H7 (cell line): ENCODE data around the gene TENM3. TPM values are rescaled to one million over a fixed set of nuclear protein-coding genes. Genes with fewer than 3 reads are reported as not detected.
A peak's percentile ranks its signal among the peaks of the same experiment; 100 is the strongest.

Source experiments
- DNase-seq: peaks from one replicate; pipeline ENCODE4 v3.0.0; 2012
- H3K27me3 ChIP-seq: 2 replicates; pipeline ENCODE4 v1.6.0; 2011; ENCODE audit warnings: mild to moderate bottlenecking, low read length; ENCODE audit not compliant: control insufficient read depth, insufficient read depth
- H3K36me3 ChIP-seq: replicated peaks from 2 replicates; pipeline ENCODE4 v1.5.1; 2011; ENCODE audit warnings: low read length; ENCODE audit not compliant: control insufficient read depth, insufficient read depth
- H3K4me3 ChIP-seq: 2 replicates; pipeline ENCODE4 v1.5.1; 2011; ENCODE audit warnings: low read depth, mild to moderate bottlenecking, control low read depth, low read length, moderate library complexity; ENCODE audit not compliant: insufficient read depth
- total RNA-seq: library from RNA; depleted of rRNA; stranded (reverse); fragments of >200 nt; shearing (Covaris generic); gene quantifications from 2 replicates; pipeline ENCODE4 v1.2.3, GENCODE V29; 2014

TENM3 gene
- total RNA-seq, 1 experiment from 2014 or later = 67.1 TPM

DNA sequence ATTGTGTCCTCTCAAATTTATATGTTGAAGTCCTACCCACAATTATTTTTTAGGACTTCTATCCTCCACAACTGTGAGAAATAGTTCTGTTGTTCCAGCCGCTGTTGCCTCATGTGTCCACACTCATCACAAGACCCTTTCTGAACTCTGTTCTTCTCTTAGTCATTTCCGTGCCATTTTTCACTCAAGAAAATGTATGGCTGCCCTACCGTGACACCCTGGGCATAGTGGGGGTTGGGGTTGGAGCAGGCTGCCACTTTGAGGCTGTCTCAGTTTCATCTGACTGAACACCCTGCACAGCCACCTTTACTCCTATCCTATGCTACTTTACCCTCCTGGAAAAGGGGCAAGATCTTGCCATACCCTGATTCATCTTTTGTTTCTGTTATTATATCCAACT, 319.1 kb downstream of the TENM3 start:
- no peaks in the 10 kb centered on the region for H3K27me3 ChIP-seq
- H3K36me3 ChIP-seq = no peaks in the 10 kb centered on the region
- no peak overlapping the region for H3K4me3 ChIP-seq
- no peak for DNase-seq

DNA sequence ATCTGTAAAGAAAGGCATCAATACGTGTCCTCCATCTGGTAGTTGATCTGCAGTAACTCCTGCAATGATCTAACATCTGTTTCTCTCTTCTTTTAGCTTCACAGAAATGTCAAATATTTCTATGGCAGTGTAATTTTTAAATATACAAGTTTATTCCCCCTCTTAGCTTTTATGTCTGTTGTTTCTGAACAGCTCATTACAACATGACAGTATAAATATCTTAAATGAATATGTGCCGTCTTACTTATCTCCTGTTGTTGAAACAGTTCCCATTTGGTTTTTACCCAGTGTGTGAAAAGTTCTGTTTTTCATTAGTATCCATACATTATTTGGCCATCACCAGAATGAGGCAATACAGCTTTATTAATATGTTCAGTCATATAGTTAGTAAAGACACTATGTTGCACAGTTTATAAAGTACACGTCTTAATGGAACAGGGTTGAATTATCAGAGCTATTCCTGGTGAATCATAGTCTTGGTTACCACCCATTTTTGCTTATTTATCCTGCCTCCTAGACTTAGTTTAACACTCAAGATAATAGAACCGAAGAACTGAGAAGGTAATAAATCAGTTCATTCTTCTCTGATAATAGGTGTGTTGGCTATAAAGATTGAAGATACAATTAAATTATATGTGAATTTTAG, 321.6 kb downstream of the TENM3 start:
- no peak overlapping the region for H3K4me3 ChIP-seq
- DNase-seq = no peak
- H3K36me3 ChIP-seq = no peaks in the 10 kb centered on the region
- H3K27me3 ChIP-seq = no peaks in the 10 kb centered on the region

DNA sequence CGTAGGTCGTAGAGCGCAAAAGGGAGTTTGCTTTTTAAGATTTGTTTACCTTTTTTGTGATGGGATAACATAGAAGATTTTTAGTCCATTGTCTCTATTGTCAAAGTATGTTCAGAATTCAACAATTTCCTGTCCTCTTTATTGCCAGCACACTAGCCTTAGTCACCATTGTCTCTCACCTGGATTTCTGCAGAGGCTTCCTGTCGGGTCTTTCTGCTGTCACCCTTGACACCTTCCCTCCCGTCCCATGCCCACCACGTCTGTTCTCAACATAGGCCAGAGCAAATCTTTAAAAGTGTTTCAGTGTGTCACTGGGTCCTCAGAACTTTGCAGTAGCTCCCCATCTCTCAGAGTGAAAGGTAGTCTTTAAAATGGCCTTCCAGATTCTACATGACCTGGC, 323.9 kb downstream of the TENM3 start:
- no peak for DNase-seq

DNA sequence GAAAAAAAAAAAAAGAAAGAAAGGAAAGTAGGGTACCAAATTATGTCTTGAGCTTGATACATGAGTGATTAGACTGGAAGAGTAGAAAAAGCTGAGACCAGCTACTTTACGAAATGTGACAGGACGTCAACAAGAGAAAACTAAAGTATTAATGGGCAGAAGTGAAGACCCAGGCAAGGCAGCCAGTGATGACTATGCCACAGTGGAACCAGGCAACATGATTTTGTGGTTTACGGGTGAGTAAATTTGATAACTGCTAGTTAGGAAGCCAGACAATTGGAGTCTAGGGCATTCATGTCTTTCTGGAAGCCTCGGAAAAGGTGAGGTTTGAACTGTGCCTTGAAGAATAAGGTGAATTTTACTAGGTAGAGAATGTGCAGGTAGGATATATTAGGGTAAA, 326.4 kb downstream of the TENM3 start:
- Histone ChIP-seq H3K36me3 (no peaks in the 10 kb centered on the region), H3K4me3 (no peak overlapping the region), H3K27me3 (no peaks in the 10 kb centered on the region)
- DNase-seq = no peak

More for the DNA sequence above, 323.9 kb downstream of the TENM3 start:
- no peak overlapping the region for H3K4me3 ChIP-seq
- no peaks in the 10 kb centered on the region for H3K36me3 ChIP-seq
- no peaks in the 10 kb centered on the region for H3K27me3 ChIP-seq

DNA sequence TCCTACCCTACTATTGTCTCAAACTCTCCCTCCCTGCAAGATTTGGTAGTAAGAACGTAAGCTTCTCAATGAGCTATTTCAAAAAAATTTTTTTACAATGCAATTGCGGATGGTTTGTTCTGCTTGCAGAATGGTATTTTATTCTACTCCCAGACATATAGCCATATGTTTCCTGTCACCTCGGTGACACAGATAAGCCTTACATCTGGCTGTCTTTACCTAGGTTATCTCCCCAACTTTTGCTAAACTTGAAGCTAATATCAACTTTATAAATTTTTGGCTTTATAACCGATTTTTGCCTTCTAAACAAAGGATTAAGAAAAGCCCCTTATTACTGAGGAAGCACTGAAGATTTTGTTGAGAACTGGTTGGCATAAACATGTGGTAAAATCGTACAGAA, 331.5 kb downstream of the TENM3 start:
- no peak for DNase-seq
- Histone ChIP-seq H3K4me3 (no peak overlapping the region), H3K36me3 (no peaks in the 10 kb centered on the region), H3K27me3 (no peaks in the 10 kb centered on the region)

DNA sequence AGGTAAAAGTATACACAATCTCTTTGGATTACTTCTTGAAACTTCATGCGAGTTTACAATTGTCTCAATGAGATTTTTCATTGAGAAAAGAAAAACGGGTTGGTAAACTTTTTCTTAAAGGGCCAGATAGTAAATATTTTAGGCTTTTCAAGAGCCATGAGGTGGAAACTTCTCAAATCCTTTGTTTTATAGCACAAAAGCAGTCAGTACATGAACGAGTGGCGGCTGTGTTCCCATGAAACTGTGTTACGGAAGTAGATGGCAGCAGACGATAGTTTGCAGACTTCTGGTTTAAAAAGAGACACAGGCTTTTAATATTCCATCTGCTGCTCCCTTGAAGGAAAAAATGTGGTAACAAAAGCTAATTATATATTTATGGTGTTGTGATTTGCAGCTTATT, 332.0 kb downstream of the TENM3 start:
- H3K27me3 ChIP-seq = no peaks in the 10 kb centered on the region

DNA sequence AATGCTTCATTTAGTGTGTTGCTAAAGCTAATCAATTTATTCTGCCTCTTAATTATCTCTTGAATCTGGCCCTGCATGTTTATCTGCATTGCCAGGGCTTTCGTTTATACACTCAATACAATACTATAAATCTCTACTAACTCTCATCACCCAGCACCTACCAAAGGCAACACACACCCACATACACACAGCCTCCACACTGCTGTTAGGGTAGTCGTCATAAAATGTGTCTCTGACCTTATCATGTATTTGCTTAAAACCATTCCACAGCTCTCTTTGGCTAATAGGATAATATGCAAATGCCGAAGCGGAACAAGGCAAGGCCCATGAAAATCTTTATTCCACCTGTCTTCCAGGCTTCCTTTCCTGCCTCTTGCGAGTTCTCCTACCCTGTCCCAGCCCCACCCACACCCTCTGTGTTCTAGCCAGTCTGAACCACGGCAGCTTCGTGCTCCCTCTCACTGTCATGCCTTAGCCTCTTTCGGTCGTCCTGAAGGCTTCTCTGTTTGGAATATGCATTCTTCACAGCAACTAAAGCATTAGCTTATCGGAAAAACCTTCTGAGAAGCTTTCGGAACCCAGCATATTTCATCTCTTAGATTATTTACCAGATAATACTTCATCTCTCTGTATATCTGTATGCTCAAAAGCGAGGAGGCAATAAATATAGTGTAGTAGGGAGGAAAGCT, 333.5 kb downstream of the TENM3 start:
- Histone ChIP-seq H3K36me3 (no peaks in the 10 kb centered on the region), H3K4me3 (no peak overlapping the region), H3K27me3 (no peaks in the 10 kb centered on the region)
- DNase-seq = peak; percentile 6

More for the DNA sequence above, 332.0 kb downstream of the TENM3 start:
- no peaks in the 10 kb centered on the region for H3K36me3 ChIP-seq
- H3K4me3 ChIP-seq = no peak overlapping the region
- no peak for DNase-seq

DNA sequence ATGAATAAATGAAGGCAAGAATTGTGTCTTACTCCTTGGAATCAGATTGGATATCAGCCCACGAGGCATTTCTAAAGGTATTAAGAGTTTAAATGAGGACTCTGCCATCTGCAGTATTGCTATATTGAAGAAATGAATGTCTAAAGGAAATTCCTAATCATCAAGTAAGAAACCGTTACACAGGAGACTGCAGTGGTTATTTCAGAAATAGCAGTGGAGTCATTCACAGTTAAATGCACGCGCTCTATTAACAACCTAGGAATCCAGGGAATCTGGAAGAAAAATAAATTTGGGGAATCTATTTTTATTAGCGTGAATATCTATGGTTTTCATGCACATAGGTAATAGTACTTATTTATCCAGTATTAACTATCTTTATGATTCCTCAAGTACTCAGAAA, 334.2 kb downstream of the TENM3 start:
- Histone ChIP-seq H3K27me3 (no peaks in the 10 kb centered on the region), H3K36me3 (no peaks in the 10 kb centered on the region), H3K4me3 (no peak overlapping the region)
- DNase-seq = no peak

DNA sequence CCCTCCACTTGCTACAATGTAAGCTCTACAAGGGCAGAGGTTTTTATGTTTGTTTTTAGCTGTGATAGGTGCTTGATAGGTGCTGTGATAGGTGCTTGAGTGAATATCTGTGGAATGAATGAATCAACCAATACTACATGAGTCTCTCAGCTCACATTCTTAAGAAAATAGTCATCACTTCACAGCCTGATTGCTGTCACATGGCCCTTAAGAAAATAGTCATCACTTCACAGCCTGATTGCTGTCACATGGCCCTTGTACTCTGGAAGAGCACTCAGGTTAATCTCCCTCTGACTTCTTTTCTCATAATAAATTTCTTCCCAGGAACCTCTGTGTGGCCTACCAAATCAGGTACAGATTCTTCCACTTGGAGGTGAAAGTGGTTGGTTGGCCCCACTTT, 335.2 kb downstream of the TENM3 start:
- DNase-seq = no peak
- H3K27me3 ChIP-seq = no peaks in the 10 kb centered on the region
- H3K4me3 ChIP-seq = no peak overlapping the region
- no peaks in the 10 kb centered on the region for H3K36me3 ChIP-seq

DNA sequence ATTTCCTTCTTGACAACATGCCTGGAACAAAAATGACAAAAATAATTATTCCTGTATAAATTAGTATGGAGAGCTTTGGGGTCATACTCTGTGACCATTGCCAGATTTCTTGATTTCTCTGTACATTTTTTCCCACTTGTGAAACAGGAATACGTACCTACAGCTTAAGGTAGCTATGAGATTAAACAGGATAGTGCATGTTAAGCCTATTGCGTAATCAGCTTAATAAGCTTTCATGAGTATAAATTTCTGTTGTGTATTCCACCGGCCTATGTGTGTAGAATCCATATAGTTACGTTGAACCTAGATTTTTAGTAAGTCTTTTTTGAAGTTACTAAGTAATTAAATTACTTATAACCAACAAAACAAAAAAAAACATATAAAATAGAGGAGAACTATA, 339.0 kb downstream of the TENM3 start:
- Histone ChIP-seq H3K4me3 (no peak overlapping the region), H3K36me3 (no peaks in the 10 kb centered on the region), H3K27me3 (no peaks in the 10 kb centered on the region)
- no peak for DNase-seq

DNA sequence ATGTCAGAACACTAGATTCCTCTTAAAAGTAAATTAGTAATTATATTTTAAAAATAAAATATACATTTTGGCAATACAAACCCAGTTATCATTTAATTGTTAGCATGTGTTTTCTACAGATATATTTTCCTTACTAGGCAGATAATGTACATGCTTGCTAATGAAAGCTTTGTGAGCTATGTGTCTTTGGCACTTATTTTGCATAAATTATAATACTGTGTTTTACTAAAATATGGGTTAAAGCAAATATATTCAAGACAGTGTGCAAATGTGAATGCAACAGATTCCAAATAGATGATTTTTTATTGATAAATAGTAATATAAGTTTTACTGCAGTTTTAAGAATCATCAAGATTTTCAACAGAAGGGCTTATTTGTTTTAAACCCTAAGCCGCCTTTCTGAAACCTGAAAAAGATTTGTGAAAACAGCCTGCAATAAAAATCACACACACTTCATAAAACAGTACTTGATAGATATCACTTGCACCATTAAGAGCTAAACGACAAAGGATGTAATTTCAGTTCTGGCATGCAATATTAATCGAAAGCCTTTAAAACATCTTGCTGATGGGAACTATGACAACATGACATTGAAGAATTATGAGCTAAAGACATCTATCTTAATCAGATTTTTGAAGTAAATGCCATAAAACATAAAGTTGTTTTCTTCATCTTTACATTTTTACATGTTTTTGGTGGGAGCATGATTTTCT, 340.7 kb downstream of the TENM3 start:
- Histone ChIP-seq H3K4me3 (no peak overlapping the region), H3K36me3 (no peaks in the 10 kb centered on the region), H3K27me3 (no peaks in the 10 kb centered on the region)
- no peak for DNase-seq

DNA sequence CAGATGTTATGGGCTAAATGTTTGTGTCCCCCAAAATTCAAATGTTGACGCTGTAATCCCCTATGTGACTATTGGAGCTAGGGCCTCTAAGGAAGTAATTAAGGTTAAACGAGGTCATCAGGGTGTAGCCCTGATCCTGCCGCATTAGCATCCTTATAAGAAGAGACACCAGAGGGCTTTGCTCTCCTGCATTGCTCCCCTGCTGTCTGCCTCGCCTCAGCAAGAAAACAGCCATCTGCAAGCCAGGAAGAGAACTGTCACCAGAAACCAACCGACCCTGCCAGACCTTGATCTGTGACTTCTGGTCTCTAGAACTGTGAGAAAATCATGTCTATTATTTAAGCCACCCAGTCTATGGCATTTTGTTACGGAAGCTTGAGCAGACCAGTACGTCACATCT, 342.1 kb downstream of the TENM3 start:
- no peaks in the 10 kb centered on the region for H3K36me3 ChIP-seq
- H3K27me3 ChIP-seq = no peaks in the 10 kb centered on the region
- peak; percentile 10 for DNase-seq
- H3K4me3 ChIP-seq = no peak overlapping the region

DNA sequence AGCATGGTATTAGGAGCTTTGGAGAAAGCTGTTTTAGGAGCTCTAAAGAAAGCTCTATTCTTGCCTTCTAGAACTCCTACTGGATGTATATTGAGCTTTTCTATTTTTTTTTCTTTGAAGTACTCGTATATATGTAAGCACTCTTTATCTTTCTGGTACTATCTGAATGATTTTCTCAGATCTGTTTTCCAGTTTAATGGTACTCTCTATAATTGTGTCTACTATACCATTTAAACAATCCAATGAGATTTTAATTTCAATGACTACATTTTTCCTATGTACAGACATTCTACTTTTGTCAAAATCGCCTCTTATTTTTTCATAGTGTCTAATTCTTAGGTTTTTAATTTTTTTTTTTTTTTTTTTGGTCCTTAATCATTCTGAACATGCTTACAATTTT, 345.9 kb downstream of the TENM3 start:
- no peak for DNase-seq
- H3K4me3 ChIP-seq = no peak overlapping the region
- no peaks in the 10 kb centered on the region for H3K36me3 ChIP-seq
- H3K27me3 ChIP-seq = no peaks in the 10 kb centered on the region

DNA sequence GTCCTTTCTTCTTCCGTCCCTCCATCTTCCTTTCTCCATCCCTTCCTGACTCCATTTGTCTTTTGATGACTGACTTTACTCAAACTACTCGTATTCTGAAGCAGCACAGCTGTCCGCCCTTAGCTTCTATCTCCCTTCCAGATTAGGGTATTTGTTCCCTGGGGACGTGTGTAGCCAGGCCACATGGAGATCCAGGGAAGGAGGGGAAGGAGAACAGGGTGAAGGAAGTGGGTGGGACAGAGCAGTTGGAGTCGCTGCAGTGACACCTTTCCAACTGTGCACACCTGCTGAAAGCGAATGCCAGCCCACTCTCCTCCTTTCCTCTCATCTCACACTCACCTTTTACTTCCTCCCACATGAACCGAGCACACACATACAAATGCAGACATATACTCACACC, 350.2 kb downstream of the TENM3 start:
- Histone ChIP-seq H3K4me3 (no peak overlapping the region), H3K36me3 (no peaks in the 10 kb centered on the region), H3K27me3 (no peaks in the 10 kb centered on the region)
- DNase-seq = no peak

DNA sequence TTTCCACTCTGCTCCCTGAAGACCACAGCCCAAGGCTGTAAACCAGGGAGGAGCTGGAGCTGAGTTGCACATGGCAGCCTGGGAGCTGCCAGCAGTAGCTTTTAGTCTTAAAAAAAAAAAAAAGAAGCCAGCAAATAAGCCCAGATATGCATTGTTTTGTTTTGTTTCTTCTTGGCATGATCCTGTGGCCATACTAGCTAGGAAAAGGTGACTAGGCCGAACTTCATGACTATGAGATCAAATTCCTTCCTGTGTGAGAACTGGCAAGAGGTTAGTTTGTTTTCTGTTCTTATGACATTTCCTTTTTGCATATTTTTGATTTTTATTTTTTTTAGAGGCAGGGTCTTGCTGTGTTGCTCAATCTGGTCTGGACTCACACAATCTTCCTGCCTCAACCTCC, 350.7 kb downstream of the TENM3 start:
- no peak overlapping the region for H3K4me3 ChIP-seq
- DNase-seq = no peak
- no peaks in the 10 kb centered on the region for H3K36me3 ChIP-seq
- no peaks in the 10 kb centered on the region for H3K27me3 ChIP-seq
